OCI-LY7 (cell line): ENCODE measurements around the gene RFX7.

Source experiments
- CTCF ChIP-seq: fragments of 200-600 bp; sonication (generic); conservative IDR thresholded peaks from 2 replicates; pipeline ENCODE4 v1.5.1; 2014; ENCODE audit warnings: mild to moderate bottlenecking, antibody characterized with exemption, low read length, moderate library complexity, mixed read lengths
- EZH2phosphoT487 ChIP-seq: fragments of 200-600 bp; sonication (generic); IDR thresholded peaks from 2 replicates; pipeline ENCODE4 v1.6.1; 2018; ENCODE audit warnings: low read depth, borderline replicate concordance, mild to moderate bottlenecking, mixed run types, antibody characterized with exemption, low read length, moderate library complexity, mixed read lengths

GRCh38 chr15:56099311-56099710 lies 144.4 kb downstream of the RFX7 start:
- TF ChIP-seq CTCF: no peak
- TF ChIP-seq EZH2phosphoT487: no peak
